HCT116 (cell line): ENCODE measurements around the gene PLOD1. TPM values are rescaled to one million over a fixed set of nuclear protein-coding genes. Genes with fewer than 3 reads are reported as not detected.

ENCODE experiments used
- ATAC-seq: fragments of 200-7000 bp; cut with Tn5 transposase; 2 replicates; pipeline ENCODE4 v1.9.1; 2020; ENCODE audit warnings: mild to moderate bottlenecking, moderate library complexity
- BruUV-seq: library from RNA; stranded (reverse); fragments of 400-500 nt; replicated peaks from 2 replicates; lab custom pipeline; 2021; lab: Mats Ljungman, UMichigan
- CTCF ChIA-PET: fragments of 300-600 bp; sonication (Branson Sonifier 250); formaldehyde crosslinking; loops from one replicate; lab custom pipeline; 2021; ENCODE audit warnings: antibody characterized with exemption; lab: Charles Lee
- POLR2A ChIA-PET: fragments of 300-600, 350-600 bp; sonication (Branson Sonifier 250); formaldehyde crosslinking; loops from one replicate; lab custom pipeline; 2021; ENCODE audit warnings: antibody characterized with exemption; lab: Charles Lee
- RAD21 ChIA-PET, 2 experiments: fragments of 300-600 bp; sonication (Branson Sonifier 250); formaldehyde crosslinking; loops; one replicate each; lab custom pipeline; 2023; ENCODE audit warnings: low total read pairs in 2 of 2; ENCODE audit not compliant: uncharacterized antibody in 2 of 2, unreplicated experiment in 2 of 2, low non-redundant PET in 1 of 2; lab: Charles Lee
- DNase-seq: peaks from one replicate; pipeline ENCODE4 v3.0.0-alpha.2; 2010; ENCODE audit warnings: low read depth, low spot score
- H2AFZ ChIP-seq: fragments of 200-600 bp; shearing (Covaris generic), sonication (generic); 2 replicates; pipeline ENCODE4 v1.6.1; 2017; ENCODE audit warnings: low read depth, mixed run types, mixed read lengths, antibody characterized with exemption, low read length; ENCODE audit not compliant: poor library complexity, severe bottlenecking
- H3K27ac ChIP-seq: 2 replicates; pipeline ENCODE4 v1.5.1; 2012; ENCODE audit warnings: low read depth, low read length
- H3K27me3 ChIP-seq: fragments of 200-600 bp; sonication (generic); 2 replicates; pipeline ENCODE4 v1.6.1; 2016; ENCODE audit warnings: mixed run types, low read length, mixed read lengths; ENCODE audit not compliant: insufficient read depth
- H3K36me3 ChIP-seq, 2 experiments: fragments of 200-500 bp in 1 of 2; fragments of 200-600 bp in 1 of 2; sonication (Bioruptor generic) in 1 of 2; sonication (generic) in 1 of 2; 2 replicates each; pipeline versions ENCODE4 v1.5.1 to v1.6.1; 2014 to 2016; ENCODE audit warnings: low read length in 2 of 2, inconsistent platforms in 1 of 2, mixed read lengths in 1 of 2, mixed run types in 1 of 2; ENCODE audit not compliant: insufficient read depth in 2 of 2, control insufficient read depth in 1 of 2
- H3K4me1 ChIP-seq, 2 experiments: fragments of 200-600 bp in 1 of 2; sonication (generic) in 1 of 2; 2 replicates each; pipeline versions ENCODE4 v1.5.1 to v1.6.1; 2012 to 2017; ENCODE audit warnings: low read length in 2 of 2, inconsistent platforms in 1 of 2, mild to moderate bottlenecking in 1 of 2, mixed read lengths in 1 of 2, mixed run types in 1 of 2, moderate library complexity in 1 of 2; ENCODE audit not compliant: insufficient read depth in 2 of 2, control insufficient read depth in 1 of 2
- H3K4me2 ChIP-seq: fragments of 200-600 bp; sonication (generic); 2 replicates; pipeline ENCODE4 v1.6.1; 2017; ENCODE audit warnings: mixed run types, low read length, mixed read lengths
- H3K4me3 ChIP-seq, 2 experiments: fragments of 200-600 bp in 1 of 2; sonication (generic) in 1 of 2; replicated peaks in 1 of 2; 2 replicates each; pipeline ENCODE4 v1.5.1; 2011 to 2016; ENCODE audit warnings: low read length in 2 of 2, control low read depth in 1 of 2, low read depth in 1 of 2, mild to moderate bottlenecking in 1 of 2, mixed read lengths in 1 of 2, mixed run types in 1 of 2
- H3K79me2 ChIP-seq: fragments of 200-600 bp; sonication (generic); 2 replicates; pipeline ENCODE4 v1.6.1; 2017; ENCODE audit warnings: mild to moderate bottlenecking, mixed run types, low read length, moderate library complexity, mixed read lengths; ENCODE audit not compliant: insufficient read depth
- H3K9ac ChIP-seq: fragments of 200-600 bp; sonication (generic); 2 replicates; pipeline ENCODE4 v1.6.1; 2016; ENCODE audit warnings: low read length, mixed read lengths
- H3K9me2 ChIP-seq: fragments of 200-600 bp; sonication (generic), shearing (Covaris generic); 2 replicates; pipeline ENCODE4 v1.6.1; 2017; ENCODE audit warnings: mixed run types, mild to moderate bottlenecking, moderate library complexity; ENCODE audit not compliant: insufficient read depth
- H3K9me3 ChIP-seq, 2 experiments: fragments of 200-500 bp in 1 of 2; fragments of 200-600 bp in 1 of 2; sonication (Bioruptor generic) in 1 of 2; sonication (generic) in 1 of 2; 2 replicates each; pipeline ENCODE4 v1.6.1; 2014 to 2017; ENCODE audit warnings: low read length in 2 of 2, mixed read lengths in 2 of 2, inconsistent platforms in 1 of 2, low read depth in 1 of 2, mild to moderate bottlenecking in 1 of 2, mixed run types in 1 of 2, moderate library complexity in 1 of 2; ENCODE audit not compliant: control insufficient read depth in 1 of 2, insufficient read depth in 1 of 2
- H4K20me1 ChIP-seq: fragments of 200-600 bp; sonication (generic), shearing (Covaris generic); 2 replicates; pipeline ENCODE4 v1.6.1; 2017; ENCODE audit warnings: mixed run types, mild to moderate bottlenecking, moderate library complexity; ENCODE audit not compliant: insufficient read depth
- CEBPB ChIP-seq: IDR thresholded peaks from 2 replicates; pipeline ENCODE4 v1.6.1; 2012; ENCODE audit warnings: low read depth
- EGR1 ChIP-seq: IDR thresholded peaks from 2 replicates; pipeline ENCODE4 v1.6.1; 2012; ENCODE audit warnings: low read depth
- EZH2 ChIP-seq: fragments of 200-600 bp; sonication (generic); IDR thresholded peaks from 2 replicates; pipeline ENCODE4 v1.6.1; 2017; ENCODE audit warnings: antibody characterized with exemption, mixed run types
- EZH2phosphoT487 ChIP-seq: fragments of 200-600 bp; IDR thresholded peaks from 2 replicates; pipeline ENCODE4 v1.6.1; 2018; ENCODE audit warnings: antibody characterized with exemption, borderline replicate concordance
- FOSL1 ChIP-seq: IDR thresholded peaks from 2 replicates; pipeline ENCODE4 v1.6.1; 2012; ENCODE audit warnings: low read depth
- POLR2AphosphoS5 ChIP-seq: IDR thresholded peaks from 2 replicates; pipeline ENCODE4 v1.6.1; 2011; ENCODE audit warnings: mild to moderate bottlenecking, low read depth, low read length, moderate library complexity
- SP1 ChIP-seq: IDR thresholded peaks from 2 replicates; pipeline ENCODE4 v1.6.1; 2012; ENCODE audit warnings: low read depth
- ZFX ChIP-seq: fragments of 450-650 bp; IDR thresholded peaks from 2 replicates; pipeline ENCODE4 v1.6.1; 2017
- intact Hi-C: fragments of 100-400 bp; cut with micrococcal nuclease; formaldehyde crosslinking; loops from 2 replicates; pipeline ENCODE4 v1.10.0; 2022
- total RNA-seq: library from RNA; stranded (reverse); gene quantifications from one replicate; pipeline ENCODE4 v1.2.1, GENCODE V29; 2021; ENCODE audit not compliant: unreplicated experiment
- TF ChIP-seq, protein P1 (sequence below): IDR thresholded peaks from 2 replicates; pipeline ENCODE4 v1.6.1; 2011; ENCODE audit warnings: mild to moderate bottlenecking, low read length, moderate library complexity; ENCODE audit not compliant: insufficient replicate concordance; ENCODE audit errors: extremely low read depth
- TF ChIP-seq, protein P2 (sequence below): IDR thresholded peaks from 2 replicates; pipeline ENCODE4 v1.6.1; 2012

Gene PLOD1
- total RNA-seq, 1 experiment from 2014 or later, result 175 TPM

DNA sequence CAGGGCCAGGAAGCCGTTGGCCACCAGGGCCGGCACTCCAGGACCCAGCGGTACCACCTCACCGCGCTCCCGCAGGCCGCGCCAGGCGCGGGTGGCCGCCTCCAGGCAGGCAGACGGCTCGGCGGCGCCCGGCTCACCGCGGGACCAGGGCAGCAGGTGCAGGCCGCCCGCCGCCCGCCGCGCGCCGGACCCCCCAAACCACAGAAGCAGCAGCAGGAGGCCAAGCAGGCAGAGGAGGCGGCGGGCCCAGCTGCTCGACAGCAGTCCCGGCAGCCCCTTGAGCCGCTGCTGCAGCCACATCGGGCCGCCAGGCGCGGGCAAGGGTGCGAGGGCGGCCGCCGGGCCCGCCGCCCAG lies 8.6 kb upstream of the PLOD1 start:
- H4K20me1 ChIP-seq, result 0 out of 2 replicates have a peak, but pooled peaks cover 6% of the 10 kb centered on the region
- H3K79me2 ChIP-seq, result peaks cover 40% of the 10 kb centered on the region
- H3K36me3 ChIP-seq, result peaks cover 9 to 20% of the 10 kb centered on the region in 2 experiments; a peak in 3 of 4 replicates
- intact Hi-C loops, result loop anchor here (1.0 to 5.0 kb wide), 2 partner anchors 17 to 56 kb away; partner anchors contain the start of gene MFN2
- POLR2A ChIA-PET, result interaction anchor here (10.4 kb wide), 1 partner anchor 17 kb away, joined by 162 read pairs; no protein-coding TSS in a partner anchor
- H3K4me1 ChIP-seq, result peaks cover 36 to 50% of the 10 kb centered on the region in 2 experiments
- H3K9ac ChIP-seq, result peak overlapping the region; percentile 48
- TF ChIP-seq ZFX, result 0 out of 2 replicates have a peak, but pooled peaks have one; percentile 69
- no peak for TF ChIP-seq FOSL1
- TF ChIP-seq, all 23 proteins: peak for 1
- peak; percentile 23 for ATAC-seq
- peak overlapping the region; percentile 75 for H3K4me2 ChIP-seq
- no peaks in the 10 kb centered on the region for H3K27me3 ChIP-seq
- CTCF ChIA-PET, result no interaction called here
- BruUV-seq, result no TSS peak
- no peaks in the 10 kb centered on the region for H3K9me3 ChIP-seq
- no peak overlapping the region for H2AFZ ChIP-seq
- peak overlapping the region; percentile 79; the same call in 1 of the 2 replicates for H3K27ac ChIP-seq
- peak overlapping the region; percentile 52 to 55 for H3K4me3 ChIP-seq
- no peak for DNase-seq
- RAD21 ChIA-PET, result no interaction called here
- no peaks in the 10 kb centered on the region for H3K9me2 ChIP-seq

DNA sequence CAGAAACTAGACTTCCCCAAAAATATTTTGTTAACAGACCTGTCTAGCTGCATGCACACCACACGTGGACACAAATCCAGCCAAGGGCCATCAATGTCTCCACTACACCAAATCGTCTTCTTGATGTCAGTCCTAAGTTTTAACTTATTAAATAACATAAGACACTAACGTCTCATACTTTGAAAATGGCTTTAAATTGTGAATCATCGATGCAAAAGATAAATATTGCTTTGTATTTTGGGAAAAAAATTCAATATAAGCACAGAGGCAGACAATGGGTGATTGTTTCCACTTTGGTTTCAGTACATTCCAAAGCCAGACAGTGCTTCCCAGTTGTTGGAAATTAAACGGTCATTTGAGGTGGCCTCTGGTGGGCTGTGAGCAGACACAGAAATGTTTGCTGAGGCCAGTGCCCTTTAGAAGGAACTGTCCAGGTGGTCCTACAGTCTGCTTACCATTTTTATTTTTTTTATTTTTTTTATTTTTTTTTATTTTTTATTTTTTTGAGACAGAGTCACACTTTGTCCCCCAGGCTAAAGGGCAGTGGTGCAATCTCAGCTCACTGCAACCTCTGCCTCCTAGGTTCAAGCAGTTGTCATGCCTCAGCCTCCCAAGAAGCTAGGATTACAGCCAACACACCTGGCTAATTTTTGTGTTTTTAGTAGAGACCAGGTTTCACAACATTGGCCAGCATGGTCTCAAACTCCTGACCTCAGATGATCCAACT lies 6.5 kb upstream of the PLOD1 start:
- TF ChIP-seq, protein P1, sequence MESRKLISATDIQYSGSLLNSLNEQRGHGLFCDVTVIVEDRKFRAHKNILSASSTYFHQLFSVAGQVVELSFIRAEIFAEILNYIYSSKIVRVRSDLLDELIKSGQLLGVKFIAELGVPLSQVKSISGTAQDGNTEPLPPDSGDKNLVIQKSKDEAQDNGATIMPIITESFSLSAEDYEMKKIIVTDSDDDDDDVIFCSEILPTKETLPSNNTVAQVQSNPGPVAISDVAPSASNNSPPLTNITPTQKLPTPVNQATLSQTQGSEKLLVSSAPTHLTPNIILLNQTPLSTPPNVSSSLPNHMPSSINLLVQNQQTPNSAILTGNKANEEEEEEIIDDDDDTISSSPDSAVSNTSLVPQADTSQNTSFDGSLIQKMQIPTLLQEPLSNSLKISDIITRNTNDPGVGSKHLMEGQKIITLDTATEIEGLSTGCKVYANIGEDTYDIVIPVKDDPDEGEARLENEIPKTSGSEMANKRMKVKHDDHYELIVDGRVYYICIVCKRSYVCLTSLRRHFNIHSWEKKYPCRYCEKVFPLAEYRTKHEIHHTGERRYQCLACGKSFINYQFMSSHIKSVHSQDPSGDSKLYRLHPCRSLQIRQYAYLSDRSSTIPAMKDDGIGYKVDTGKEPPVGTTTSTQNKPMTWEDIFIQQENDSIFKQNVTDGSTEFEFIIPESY, result no peak
- TF ChIP-seq EZH2 (no peak), EZH2phosphoT487 (no peak), POLR2AphosphoS5 (no peak), SP1 (no peak), ZFX (no peak), EGR1 (no peak), CEBPB (no peak)
- TF ChIP-seq, protein P2, sequence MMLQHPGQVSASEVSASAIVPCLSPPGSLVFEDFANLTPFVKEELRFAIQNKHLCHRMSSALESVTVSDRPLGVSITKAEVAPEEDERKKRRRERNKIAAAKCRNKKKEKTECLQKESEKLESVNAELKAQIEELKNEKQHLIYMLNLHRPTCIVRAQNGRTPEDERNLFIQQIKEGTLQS, result no peak
- TF ChIP-seq, all 23 proteins: peak for 0
- Histone ChIP-seq H3K79me2 (peaks cover 25% of the 10 kb centered on the region), H3K4me2 (peak overlapping the region; percentile 42; the same call in 1 of the 2 replicates), H4K20me1 (0 out of 2 replicates have a peak, but pooled peaks cover 6% of the 10 kb centered on the region), H3K27me3 (no peaks in the 10 kb centered on the region), H3K9me3 (no peaks in the 10 kb centered on the region), H3K36me3 (peaks cover 0 to 15% of the 10 kb centered on the region in 2 experiments; a peak in 1 of 4 replicates), H3K4me3 (no peak overlapping the region), H3K9me2 (no peaks in the 10 kb centered on the region), H3K9ac (peak overlapping the region; percentile 39), H2AFZ (peak overlapping the region; percentile 97), H3K27ac (peak overlapping the region; percentile 41), H3K4me1 (peaks cover 40 to 61% of the 10 kb centered on the region in 2 experiments)
- no peak for DNase-seq
- intact Hi-C loops, result loop anchor here (5.0 kb wide), 1 partner anchor 54 kb away; the partner anchor contains the start of gene MFN2
- POLR2A ChIA-PET, result interaction anchor here (10.4 kb wide), 1 partner anchor 19 kb away, joined by 162 read pairs; no protein-coding TSS in a partner anchor
- no TSS peak for BruUV-seq
- CTCF ChIA-PET, result no interaction called here
- no peak for ATAC-seq
- RAD21 ChIA-PET, result no interaction called here
